ENCODE data around the gene KCNQ1.
"Not testable (repeated sequence)": the region's sequence is repeated elsewhere in the genome, so short reads cannot be mapped to it uniquely, and the experiment has no call there.

The KCNQ1 gene

DNA sequence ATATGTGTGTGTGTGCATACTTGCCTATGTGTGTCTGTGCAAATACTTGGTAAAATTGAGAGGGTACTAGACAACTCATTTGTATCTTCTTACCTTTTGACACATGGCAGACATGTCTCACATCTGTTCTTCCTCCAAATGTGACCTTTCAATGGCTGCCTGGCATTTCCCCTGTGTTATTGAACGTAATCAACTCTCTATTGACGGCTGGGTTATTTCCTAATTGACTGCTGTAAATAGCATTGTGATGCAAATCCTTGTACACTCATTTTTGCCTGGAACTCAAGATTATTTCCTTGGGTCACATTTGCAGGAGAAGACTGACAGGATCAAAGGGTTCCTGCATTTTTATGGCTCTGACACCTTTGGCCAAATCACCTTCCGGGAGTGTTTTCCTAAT lies 37.4 kb downstream of the KCNQ1 start:
- no peak overlapping the region for H3K4me3 ChIP-seq (ENCODE audit: extremely low read depth, insufficient read depth, low read length, poor library complexity, severe bottlenecking)
- H3K4me1 ChIP-seq (ENCODE audit: control insufficient read depth, insufficient read depth, low read length, poor library complexity, severe bottlenecking) = no peaks in the 10 kb centered on the region
- WGBS, 2 experiments (ENCODE audit: insufficient coverage in 2 of 2) = 100% methylated on average over 2 of the region's 3 CpGs; no CpG with 5 or more reads in 1 of the 2 experiments
- no peaks in the 10 kb centered on the region for H3K36me3 ChIP-seq (ENCODE audit: control insufficient read depth, insufficient read depth, low read length)
- peaks cover 11% of the 10 kb centered on the region for H3K9me3 ChIP-seq (ENCODE audit: control insufficient read depth, low read length)
- no peak overlapping the region for H3K27ac ChIP-seq (ENCODE audit: low read depth, low read length, severe bottlenecking)

DNA sequence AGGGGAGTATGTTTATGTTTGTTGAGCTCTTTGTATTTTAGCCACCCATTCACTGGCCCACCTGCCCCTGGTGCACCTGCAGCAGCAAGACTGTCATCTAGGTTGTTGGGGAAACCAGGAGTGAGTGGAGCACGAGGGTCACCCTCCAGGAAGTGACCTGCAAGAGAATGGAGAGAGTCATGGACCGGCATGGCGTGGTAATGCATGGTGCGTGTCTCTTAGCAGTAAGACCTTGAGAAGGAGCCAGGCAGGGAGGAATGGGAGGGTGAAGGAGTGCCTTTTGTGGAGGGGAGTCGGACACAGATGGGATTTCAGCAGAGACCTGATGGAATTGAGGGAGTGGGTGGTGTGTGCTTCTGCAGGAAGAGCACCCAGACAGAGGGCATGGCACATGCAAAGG lies 37.9 kb downstream of the KCNQ1 start:
- 59 to 69% methylated on average over 5 of the region's 5 CpGs for WGBS, 2 experiments (ENCODE audit: insufficient coverage in 2 of 2)
- Histone ChIP-seq H3K9me3 (ENCODE audit: control insufficient read depth, low read length) (peaks cover 12% of the 10 kb centered on the region), H3K36me3 (ENCODE audit: control insufficient read depth, insufficient read depth, low read length) (no peaks in the 10 kb centered on the region), H3K27ac (ENCODE audit: low read depth, low read length, severe bottlenecking) (no peak overlapping the region), H3K4me3 (ENCODE audit: extremely low read depth, insufficient read depth, low read length, poor library complexity, severe bottlenecking) (no peak overlapping the region), H3K4me1 (ENCODE audit: control insufficient read depth, insufficient read depth, low read length, poor library complexity, severe bottlenecking) (no peaks in the 10 kb centered on the region)

DNA sequence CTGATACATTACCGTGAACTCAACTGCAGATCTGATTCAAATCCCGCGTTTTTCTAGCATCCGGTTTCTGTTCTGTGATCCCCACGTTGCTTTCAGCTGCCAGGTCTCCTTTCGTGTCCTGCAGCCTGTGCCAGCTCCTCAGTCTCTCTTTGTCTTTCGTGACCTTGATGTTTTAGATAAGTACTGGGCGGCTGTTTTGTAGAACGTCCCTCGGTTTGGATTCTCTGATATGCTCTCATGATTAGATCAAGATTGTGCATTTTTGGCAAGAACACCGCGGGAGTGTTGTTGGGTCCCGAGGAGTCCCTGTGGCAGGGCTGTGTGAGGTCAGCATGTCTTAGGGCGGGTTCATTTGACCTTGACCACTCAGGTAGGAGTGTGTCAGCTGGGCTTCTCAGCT lies 38.6 kb downstream of the KCNQ1 start:
- H3K36me3 ChIP-seq (ENCODE audit: control insufficient read depth, insufficient read depth, low read length) = no peaks in the 10 kb centered on the region
- 71 to 75% methylated on average over 10 to 14 of the region's 14 CpGs for WGBS, 2 experiments (ENCODE audit: insufficient coverage in 2 of 2)

DNA sequence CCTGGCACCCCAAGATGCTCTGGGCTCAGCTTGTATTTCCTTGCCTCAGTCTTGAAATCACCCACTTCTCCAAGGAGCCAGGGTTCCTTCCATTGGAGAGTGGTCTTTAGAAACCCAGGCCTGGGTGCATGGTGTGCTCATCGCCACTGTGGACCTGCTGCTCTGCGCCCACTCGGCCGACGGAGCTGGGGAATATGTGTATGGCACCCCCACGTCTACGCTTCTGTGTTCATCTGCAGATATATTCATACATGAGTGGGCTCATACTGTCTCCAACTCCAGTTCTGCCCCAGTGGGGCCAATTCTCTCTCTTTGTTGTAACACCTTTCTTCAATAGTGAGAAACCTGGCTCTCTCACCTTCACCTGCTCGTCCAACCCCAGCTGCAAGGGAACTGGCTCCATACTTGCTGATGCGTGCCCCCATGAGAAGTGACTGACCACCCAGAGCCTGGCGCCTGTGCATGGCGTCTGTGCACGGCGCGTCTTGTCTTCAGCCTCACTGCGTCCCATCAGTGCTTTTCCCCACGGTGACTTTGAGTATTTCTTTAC lies 39.8 kb downstream of the KCNQ1 start:
- Histone ChIP-seq H3K9me3 (ENCODE audit: control insufficient read depth, low read length) (peaks cover 15% of the 10 kb centered on the region), H3K4me3 (ENCODE audit: extremely low read depth, insufficient read depth, low read length, poor library complexity, severe bottlenecking) (no peak overlapping the region), H3K4me1 (ENCODE audit: control insufficient read depth, insufficient read depth, low read length, poor library complexity, severe bottlenecking) (no peaks in the 10 kb centered on the region), H3K27ac (ENCODE audit: low read depth, low read length, severe bottlenecking) (no peak overlapping the region), H3K36me3 (ENCODE audit: control insufficient read depth, insufficient read depth, low read length) (no peaks in the 10 kb centered on the region)
- 79 to 89% methylated on average over 14 of the region's 16 CpGs for WGBS, 2 experiments (ENCODE audit: insufficient coverage in 2 of 2)

More for the DNA sequence above, 38.6 kb downstream of the KCNQ1 start:
- Histone ChIP-seq H3K4me3 (ENCODE audit: extremely low read depth, insufficient read depth, low read length, poor library complexity, severe bottlenecking) (no peak overlapping the region), H3K4me1 (ENCODE audit: control insufficient read depth, insufficient read depth, low read length, poor library complexity, severe bottlenecking) (no peaks in the 10 kb centered on the region), H3K9me3 (ENCODE audit: control insufficient read depth, low read length) (peaks cover 18% of the 10 kb centered on the region), H3K27ac (ENCODE audit: low read depth, low read length, severe bottlenecking) (no peak overlapping the region)

DNA sequence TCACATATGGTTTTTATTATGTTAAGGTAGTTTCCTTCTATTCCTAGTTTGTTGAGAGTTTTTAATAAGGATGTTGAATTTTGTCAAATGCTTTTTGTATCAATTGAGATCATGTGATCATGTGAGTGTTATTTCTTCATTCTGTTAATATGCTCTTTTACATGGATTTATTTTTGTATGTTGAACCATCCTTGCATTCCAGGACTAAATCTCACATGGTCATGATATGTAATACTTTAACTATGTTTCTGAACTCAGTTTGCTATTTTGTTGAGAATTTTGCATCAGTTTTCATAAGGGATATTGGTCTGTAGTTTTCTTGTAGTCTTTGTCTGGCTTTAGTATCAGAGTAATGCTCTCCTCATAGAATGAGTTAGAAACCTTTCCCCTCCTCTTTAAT lies 43.2 kb downstream of the KCNQ1 start:
- Histone ChIP-seq H3K4me3 (ENCODE audit: extremely low read depth, insufficient read depth, low read length, poor library complexity, severe bottlenecking) (no peak overlapping the region), H3K36me3 (ENCODE audit: control insufficient read depth, insufficient read depth, low read length) (no peaks in the 10 kb centered on the region), H3K9me3 (ENCODE audit: control insufficient read depth, low read length) (peaks cover 15% of the 10 kb centered on the region), H3K27ac (ENCODE audit: low read depth, low read length, severe bottlenecking) (no peak overlapping the region), H3K4me1 (ENCODE audit: control insufficient read depth, insufficient read depth, low read length, poor library complexity, severe bottlenecking) (no peaks in the 10 kb centered on the region)

DNA sequence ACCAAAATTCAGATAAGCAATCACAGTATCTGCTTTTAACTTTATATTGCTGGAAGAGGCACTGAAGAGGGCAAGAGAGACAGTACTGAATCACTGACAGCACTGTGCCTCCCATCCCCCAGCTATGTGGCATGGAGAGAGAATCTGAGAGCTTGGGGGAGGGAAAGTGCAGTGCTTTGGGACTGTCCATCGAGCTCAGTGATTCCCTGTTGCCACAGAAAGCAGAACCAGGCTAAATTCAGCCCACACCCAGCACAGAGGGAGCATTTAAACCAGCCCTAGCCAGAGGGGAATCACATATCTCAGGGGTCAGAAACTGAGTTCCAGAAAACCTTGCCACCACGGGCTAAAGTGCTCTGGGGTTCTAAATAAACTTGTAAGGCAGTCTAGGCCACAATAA lies 44.3 kb downstream of the KCNQ1 start:
- no peak overlapping the region for H3K4me3 ChIP-seq (ENCODE audit: extremely low read depth, insufficient read depth, low read length, poor library complexity, severe bottlenecking)
- 19 to 33% methylated on average over 1 to 2 of the region's 2 CpGs for WGBS, 2 experiments (ENCODE audit: insufficient coverage in 2 of 2)
- H3K36me3 ChIP-seq (ENCODE audit: control insufficient read depth, insufficient read depth, low read length) = no peaks in the 10 kb centered on the region
- no peaks in the 10 kb centered on the region for H3K4me1 ChIP-seq (ENCODE audit: control insufficient read depth, insufficient read depth, low read length, poor library complexity, severe bottlenecking)
- H3K27ac ChIP-seq (ENCODE audit: low read depth, low read length, severe bottlenecking) = no peak overlapping the region
- peaks cover 15% of the 10 kb centered on the region for H3K9me3 ChIP-seq (ENCODE audit: control insufficient read depth, low read length)

DNA sequence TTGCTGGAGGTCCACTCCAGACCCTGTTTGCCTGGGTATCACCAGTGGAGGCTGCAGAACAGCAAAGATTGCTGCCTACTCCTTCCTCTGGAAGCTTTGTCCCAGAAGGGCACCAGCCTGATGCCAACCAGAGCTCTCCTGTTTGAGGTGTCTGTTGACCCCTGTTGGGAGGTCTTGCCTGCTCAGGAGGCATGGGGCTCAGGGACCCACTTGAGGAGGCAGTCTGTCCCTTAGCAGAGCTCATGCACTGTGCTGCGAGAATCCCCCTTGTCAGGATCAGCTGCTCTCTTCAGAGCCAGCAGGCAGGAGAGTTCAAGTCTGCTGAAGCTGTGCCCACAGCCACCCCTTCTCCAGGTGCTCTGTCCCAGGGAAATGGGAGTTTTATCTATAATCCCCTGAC lies 53.1 kb downstream of the KCNQ1 start:
- WGBS, 2 experiments (ENCODE audit: insufficient coverage in 2 of 2) = 75 to 82% methylated on average over 1 of the region's 1 CpG
- H3K4me3 ChIP-seq (ENCODE audit: extremely low read depth, insufficient read depth, low read length, poor library complexity, severe bottlenecking); H3K36me3 ChIP-seq (ENCODE audit: control insufficient read depth, insufficient read depth, low read length); H3K4me1 ChIP-seq (ENCODE audit: control insufficient read depth, insufficient read depth, low read length, poor library complexity, severe bottlenecking); H3K27ac ChIP-seq (ENCODE audit: low read depth, low read length, severe bottlenecking): not testable (repeated sequence)
- H3K9me3 ChIP-seq (ENCODE audit: control insufficient read depth, low read length) = peaks cover 11% of the 10 kb centered on the region

DNA sequence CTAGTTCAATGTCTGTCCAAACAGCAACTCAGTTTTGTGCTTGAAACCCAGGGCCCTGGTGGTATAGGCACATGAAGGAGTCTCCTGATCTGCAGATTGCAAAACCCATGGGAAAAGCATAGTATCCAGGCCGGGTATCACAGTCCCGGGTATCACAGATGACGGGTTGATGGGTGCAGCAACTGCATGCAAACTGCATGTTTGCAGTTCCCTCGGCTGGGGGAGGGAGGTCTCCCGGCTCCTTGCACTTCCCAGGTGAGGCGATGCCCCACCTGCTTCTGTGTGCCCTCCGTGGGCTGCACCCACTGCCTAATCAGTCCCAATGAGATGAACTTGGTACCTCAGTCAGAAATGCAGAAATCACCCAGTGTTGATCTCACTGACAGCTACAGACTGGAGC lies 53.9 kb downstream of the KCNQ1 start:
- WGBS, 2 experiments (ENCODE audit: insufficient coverage in 2 of 2) = 83 to 90% methylated on average over 7 of the region's 7 CpGs
- H3K27ac ChIP-seq (ENCODE audit: low read depth, low read length, severe bottlenecking) = no peak overlapping the region
- H3K4me1 ChIP-seq (ENCODE audit: control insufficient read depth, insufficient read depth, low read length, poor library complexity, severe bottlenecking) = no peaks in the 10 kb centered on the region
- peaks cover 11% of the 10 kb centered on the region for H3K9me3 ChIP-seq (ENCODE audit: control insufficient read depth, low read length)
- H3K36me3 ChIP-seq (ENCODE audit: control insufficient read depth, insufficient read depth, low read length) = no peaks in the 10 kb centered on the region
- no peak overlapping the region for H3K4me3 ChIP-seq (ENCODE audit: extremely low read depth, insufficient read depth, low read length, poor library complexity, severe bottlenecking)

DNA sequence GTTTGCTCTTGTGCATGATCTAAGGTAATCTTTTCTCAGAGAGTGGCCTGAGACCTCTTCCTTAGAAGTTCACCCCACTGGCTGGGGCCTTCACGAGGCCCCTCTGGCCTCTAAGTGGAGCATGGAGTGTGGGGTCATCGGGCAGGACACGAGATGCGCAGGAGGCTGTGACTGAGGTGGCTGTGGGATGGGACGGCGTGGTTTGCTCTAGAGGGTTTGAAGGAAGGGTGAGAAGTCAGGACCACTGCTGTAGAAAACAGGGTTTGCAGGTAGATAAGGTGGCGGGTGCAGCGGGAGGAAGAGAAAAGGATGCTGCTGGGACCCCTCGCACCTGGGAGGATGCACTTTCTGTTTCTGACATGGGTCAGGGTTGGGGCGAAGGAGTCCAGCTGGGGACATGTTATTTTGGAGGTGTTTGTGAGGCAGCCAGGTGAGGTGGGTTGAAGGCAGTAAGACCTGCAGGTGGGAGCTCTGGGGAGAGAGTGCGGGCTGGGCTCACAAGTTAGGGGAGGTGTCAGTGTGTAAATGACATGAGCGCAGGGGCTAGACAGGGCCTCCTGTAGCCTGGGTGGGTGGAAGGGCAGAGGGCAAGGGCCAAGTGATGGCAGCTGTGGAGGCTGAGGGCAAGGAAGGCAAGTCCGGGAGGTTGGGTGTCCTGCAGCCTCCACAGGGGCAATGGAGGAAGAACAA lies 62.5 kb downstream of the KCNQ1 start:
- no peak overlapping the region for H3K4me3 ChIP-seq (ENCODE audit: extremely low read depth, insufficient read depth, low read length, poor library complexity, severe bottlenecking)
- H3K4me1 ChIP-seq (ENCODE audit: control insufficient read depth, insufficient read depth, low read length, poor library complexity, severe bottlenecking) = no peaks in the 10 kb centered on the region
- no peak overlapping the region for H3K27ac ChIP-seq (ENCODE audit: low read depth, low read length, severe bottlenecking)
- H3K9me3 ChIP-seq (ENCODE audit: control insufficient read depth, low read length) = no peaks in the 10 kb centered on the region
- no peaks in the 10 kb centered on the region for H3K36me3 ChIP-seq (ENCODE audit: control insufficient read depth, insufficient read depth, low read length)
- WGBS, 2 experiments (ENCODE audit: insufficient coverage in 2 of 2) = 86 to 92% methylated on average over 11 to 12 of the region's 13 CpGs

DNA sequence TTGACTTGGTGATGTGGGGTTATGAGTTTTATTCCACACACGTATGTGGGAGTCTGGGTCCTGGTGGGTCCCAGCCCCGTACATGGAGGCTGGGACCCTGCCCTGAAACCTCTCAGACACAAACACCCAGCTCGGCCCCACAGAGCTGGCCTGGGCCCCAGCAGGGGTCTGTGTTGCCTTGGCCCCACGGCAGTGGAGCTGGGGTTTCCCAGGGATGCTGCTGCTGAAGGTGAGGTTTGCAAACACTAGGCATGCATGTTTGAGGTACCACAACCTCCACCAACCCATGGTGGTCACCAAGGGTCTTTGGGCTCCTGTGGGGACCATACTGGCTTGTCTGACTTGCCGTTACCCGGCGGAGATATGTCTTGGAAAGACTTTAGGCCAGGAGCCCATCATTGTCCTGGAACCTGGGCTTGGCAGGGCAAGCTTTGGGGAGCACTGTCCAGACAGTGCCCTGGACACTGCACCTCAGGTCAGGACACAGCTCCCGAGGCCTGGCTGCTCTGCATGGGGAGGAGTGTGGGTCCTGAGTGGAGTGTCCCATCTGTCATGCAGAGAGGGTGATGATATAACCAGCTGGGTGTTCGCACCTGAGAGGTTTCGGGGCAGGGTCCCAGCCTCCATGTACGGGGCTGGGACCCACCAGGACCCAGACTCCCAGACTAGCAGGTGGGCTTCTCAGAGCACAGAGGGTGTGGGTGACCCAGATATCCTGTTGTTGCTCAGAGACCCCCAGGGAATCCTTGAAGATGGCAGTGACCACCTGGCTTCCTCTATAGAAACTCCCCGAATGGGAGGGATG lies 63.3 kb downstream of the KCNQ1 start:
- 81 to 86% methylated on average over 8 to 11 of the region's 12 CpGs for WGBS, 2 experiments (ENCODE audit: insufficient coverage in 2 of 2)
- no peaks in the 10 kb centered on the region for H3K9me3 ChIP-seq (ENCODE audit: control insufficient read depth, low read length)
- no peaks in the 10 kb centered on the region for H3K4me1 ChIP-seq (ENCODE audit: control insufficient read depth, insufficient read depth, low read length, poor library complexity, severe bottlenecking)
- H3K27ac ChIP-seq (ENCODE audit: low read depth, low read length, severe bottlenecking) = no peak overlapping the region
- no peak overlapping the region for H3K4me3 ChIP-seq (ENCODE audit: extremely low read depth, insufficient read depth, low read length, poor library complexity, severe bottlenecking)
- H3K36me3 ChIP-seq (ENCODE audit: control insufficient read depth, insufficient read depth, low read length) = no peaks in the 10 kb centered on the region

DNA sequence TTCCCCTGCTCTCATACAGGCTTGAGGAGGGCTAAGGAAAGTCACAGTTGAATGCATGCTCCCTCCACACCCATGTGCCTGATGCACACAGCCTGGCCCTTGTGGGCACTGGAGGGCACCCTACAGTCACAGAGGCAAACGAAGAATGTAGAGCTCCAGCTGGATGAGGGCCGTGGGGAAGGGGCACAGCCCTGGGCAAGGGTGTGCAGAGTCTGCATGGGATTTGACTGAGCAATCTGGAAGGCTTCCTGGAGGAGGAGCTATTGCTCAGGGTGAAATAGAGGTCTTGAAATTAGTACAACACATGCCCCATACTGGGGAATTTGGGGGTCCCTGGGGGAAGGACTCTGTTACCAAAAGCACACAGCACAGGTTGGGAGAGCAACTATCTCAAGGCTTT lies 64.0 kb downstream of the KCNQ1 start:
- 43 to 48% methylated on average over 2 of the region's 2 CpGs for WGBS, 2 experiments (ENCODE audit: insufficient coverage in 2 of 2)
- H3K27ac ChIP-seq (ENCODE audit: low read depth, low read length, severe bottlenecking) = no peak overlapping the region
- no peaks in the 10 kb centered on the region for H3K4me1 ChIP-seq (ENCODE audit: control insufficient read depth, insufficient read depth, low read length, poor library complexity, severe bottlenecking)
- H3K9me3 ChIP-seq (ENCODE audit: control insufficient read depth, low read length) = no peaks in the 10 kb centered on the region
- no peak overlapping the region for H3K4me3 ChIP-seq (ENCODE audit: extremely low read depth, insufficient read depth, low read length, poor library complexity, severe bottlenecking)
- H3K36me3 ChIP-seq (ENCODE audit: control insufficient read depth, insufficient read depth, low read length) = no peaks in the 10 kb centered on the region

Measured in mesodermal cell (in vitro differentiated cells).